Hepatocyte (in vitro differentiated cells): ENCODE results near the gene ATP13A2. TPM values are rescaled to one million over a fixed set of nuclear protein-coding genes. Genes with fewer than 3 reads are reported as not detected.
A peak's percentile ranks its signal among the peaks of the same experiment; 100 is the strongest.

Source experiments
- DNase-seq: peaks from one replicate; pipeline ENCODE4 v3.0.0-alpha.2; 2016; ENCODE audit warnings: low spot score
- H2AFZ ChIP-seq: fragments of 200-600 bp; sonication (generic); 2 replicates; pipeline ENCODE4 v1.6.0; 2016; ENCODE audit warnings: antibody characterized with exemption, mild to moderate bottlenecking
- H3K27ac ChIP-seq: fragments of 200-600 bp; sonication (generic); 2 replicates; pipeline ENCODE4 v1.5.1; 2016; ENCODE audit warnings: mild to moderate bottlenecking
- H3K27me3 ChIP-seq: fragments of 200-600 bp; sonication (generic); 2 replicates; pipeline ENCODE4 v1.6.1; 2016
- H3K36me3 ChIP-seq: fragments of 200-600 bp; sonication (generic); replicated peaks from 2 replicates; pipeline ENCODE4 v1.5.1; 2016; ENCODE audit warnings: low read depth; ENCODE audit not compliant: insufficient read depth
- H3K4me1 ChIP-seq: fragments of 200-600 bp; sonication (generic); 2 replicates; pipeline ENCODE4 v1.5.1; 2016; ENCODE audit warnings: mild to moderate bottlenecking, moderate library complexity; ENCODE audit not compliant: insufficient read depth
- H3K4me2 ChIP-seq: fragments of 200-600 bp; sonication (generic); 2 replicates; pipeline ENCODE4 v1.6.0; 2016
- H3K4me3 ChIP-seq: fragments of 200-600 bp; sonication (generic); 2 replicates; pipeline ENCODE4 v1.5.1; 2016; ENCODE audit warnings: mild to moderate bottlenecking
- H3K79me2 ChIP-seq: fragments of 200-600 bp; sonication (generic); 2 replicates; pipeline ENCODE4 v1.6.0; 2017; ENCODE audit warnings: mild to moderate bottlenecking
- H3K9me2 ChIP-seq: fragments of 200-600 bp; sonication (generic); replicated peaks from 2 replicates; pipeline ENCODE4 v1.6.0; 2017; ENCODE audit warnings: mild to moderate bottlenecking; ENCODE audit not compliant: insufficient read depth
- H3K9me3 ChIP-seq: fragments of 200-600 bp; sonication (generic); 2 replicates; pipeline ENCODE4 v1.5.1; 2016; ENCODE audit warnings: low read depth, mild to moderate bottlenecking
- H4K20me1 ChIP-seq: fragments of 200-600 bp; sonication (generic); 2 replicates; pipeline ENCODE4 v1.6.0; 2016; ENCODE audit warnings: mild to moderate bottlenecking; ENCODE audit not compliant: insufficient read depth, poor library complexity, severe bottlenecking
- EZH2 ChIP-seq: fragments of 200-600 bp; sonication (generic); IDR thresholded peaks from 2 replicates; pipeline ENCODE4 v1.6.1; 2016; ENCODE audit warnings: antibody characterized with exemption, mild to moderate bottlenecking, borderline replicate concordance
- EZH2phosphoT487 ChIP-seq: fragments of 200-600 bp; sonication (generic); IDR thresholded peaks from one replicate; pipeline ENCODE4 v1.6.1; 2018; ENCODE audit warnings: antibody characterized with exemption, mild to moderate bottlenecking, low read depth, moderate library complexity; ENCODE audit not compliant: unreplicated experiment, severe bottlenecking
- WGBS: methylation state at CpG from one replicate; pipeline ENCODE4 v1.1.6; 2016; ENCODE audit warnings: low lambda C conversion rate; ENCODE audit errors: missing lambda C conversion rate; 5-methylcytosine and 5-hydroxymethylcytosine counted together
- polyA plus RNA-seq: library from polyadenylated mRNA; unstranded; fragments of >200 nt; fragmentation: Nextera tagmentation; extraction: Ambion mirVana; gene quantifications from 2 replicates; pipeline ENCODE4 v1.2.1, GENCODE V29; 2016
- total RNA-seq: library from RNA; depleted of rRNA; stranded (reverse); fragments of >200 nt; gene quantifications from 2 replicates; pipeline ENCODE4 v1.2.3, GENCODE V29; 2014
- TF ChIP-seq, protein P1 (sequence below): fragments of 200-600 bp; sonication (generic); IDR thresholded peaks from 2 replicates; pipeline ENCODE4 v1.5.1; 2016; ENCODE audit warnings: antibody characterized with exemption, mild to moderate bottlenecking; ENCODE audit not compliant: poor library complexity

ATP13A2 gene
- total and polyA plus RNA-seq, 2 experiments from 2014 or later: 30.0 to 52.3 TPM

DNA sequence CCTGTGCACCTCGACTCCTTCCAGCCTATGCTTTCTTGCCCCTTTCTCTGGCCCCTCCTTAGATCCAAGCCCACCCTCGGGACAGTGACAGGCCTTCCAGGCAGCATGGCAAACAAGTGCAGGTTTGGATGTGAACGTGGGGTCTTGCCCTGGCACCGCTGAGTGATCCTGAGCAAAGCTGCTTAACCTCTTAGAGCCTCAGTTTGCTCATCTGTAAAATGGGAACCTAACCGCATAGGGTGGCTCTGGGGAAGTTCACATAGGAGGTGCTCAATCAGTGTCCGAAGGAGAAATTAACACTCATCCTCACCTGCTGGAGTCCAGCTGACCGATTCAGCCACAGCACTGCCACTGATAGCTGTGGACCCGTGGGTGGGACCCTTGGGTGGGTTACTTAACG, 38.5 kb downstream of the ATP13A2 start:
- Histone ChIP-seq H4K20me1 (peaks cover 20% of the 10 kb centered on the region), H3K9me3 (no peaks in the 10 kb centered on the region), H3K27me3 (no peaks in the 10 kb centered on the region), H2AFZ (no peak overlapping the region), H3K9me2 (no peaks in the 10 kb centered on the region), H3K4me3 (no peak overlapping the region), H3K79me2 (peaks cover 24% of the 10 kb centered on the region), H3K4me1 (peaks cover 12% of the 10 kb centered on the region), H3K4me2 (no peak overlapping the region), H3K36me3 (no peaks in the 10 kb centered on the region), H3K27ac (peak overlapping the region; percentile 46)
- DNase-seq: no peak
- 88% methylated on average over 9 of the region's 9 CpGs for WGBS
- TF ChIP-seq EZH2phosphoT487 (no peak), EZH2 (no peak)
- TF ChIP-seq, protein P1, sequence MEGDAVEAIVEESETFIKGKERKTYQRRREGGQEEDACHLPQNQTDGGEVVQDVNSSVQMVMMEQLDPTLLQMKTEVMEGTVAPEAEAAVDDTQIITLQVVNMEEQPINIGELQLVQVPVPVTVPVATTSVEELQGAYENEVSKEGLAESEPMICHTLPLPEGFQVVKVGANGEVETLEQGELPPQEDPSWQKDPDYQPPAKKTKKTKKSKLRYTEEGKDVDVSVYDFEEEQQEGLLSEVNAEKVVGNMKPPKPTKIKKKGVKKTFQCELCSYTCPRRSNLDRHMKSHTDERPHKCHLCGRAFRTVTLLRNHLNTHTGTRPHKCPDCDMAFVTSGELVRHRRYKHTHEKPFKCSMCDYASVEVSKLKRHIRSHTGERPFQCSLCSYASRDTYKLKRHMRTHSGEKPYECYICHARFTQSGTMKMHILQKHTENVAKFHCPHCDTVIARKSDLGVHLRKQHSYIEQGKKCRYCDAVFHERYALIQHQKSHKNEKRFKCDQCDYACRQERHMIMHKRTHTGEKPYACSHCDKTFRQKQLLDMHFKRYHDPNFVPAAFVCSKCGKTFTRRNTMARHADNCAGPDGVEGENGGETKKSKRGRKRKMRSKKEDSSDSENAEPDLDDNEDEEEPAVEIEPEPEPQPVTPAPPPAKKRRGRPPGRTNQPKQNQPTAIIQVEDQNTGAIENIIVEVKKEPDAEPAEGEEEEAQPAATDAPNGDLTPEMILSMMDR: no peak

DNA sequence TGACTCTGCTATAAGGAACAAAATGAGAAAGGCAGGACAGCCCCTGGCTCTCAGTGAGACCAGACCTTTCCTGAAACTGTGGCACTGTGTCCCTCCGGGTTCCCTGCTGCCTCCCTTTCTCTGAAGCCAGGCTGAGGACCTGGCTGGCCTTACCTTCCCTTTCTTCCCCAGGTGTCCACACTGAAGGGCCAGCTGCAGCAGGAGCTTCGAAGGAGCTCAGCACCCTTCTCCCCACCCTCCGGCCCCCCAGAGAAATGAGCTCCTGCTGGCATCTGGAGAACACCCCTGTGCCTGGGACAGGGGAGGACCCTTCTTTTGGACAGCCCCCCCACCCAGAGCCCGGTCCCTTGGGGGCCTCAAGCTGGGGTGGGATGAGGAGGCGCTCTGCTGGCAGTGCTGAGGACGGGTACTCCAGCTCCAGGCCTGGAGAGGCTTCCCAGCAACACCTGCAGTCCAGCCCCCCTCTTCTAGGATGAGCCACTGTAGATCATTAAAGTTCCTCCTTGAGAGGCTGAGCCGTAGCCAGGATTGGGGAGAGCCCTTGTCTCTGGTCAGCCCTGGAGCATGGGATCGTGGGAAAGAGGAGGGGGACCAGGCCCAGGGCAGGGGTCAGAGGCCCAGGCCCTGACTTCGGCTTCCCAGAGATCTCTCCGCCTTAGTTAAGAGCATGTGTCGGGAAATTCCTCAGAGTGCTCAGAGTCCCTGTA, 39.4 kb downstream of the ATP13A2 start:
- Histone ChIP-seq H3K9me3 (no peaks in the 10 kb centered on the region), H3K9me2 (no peaks in the 10 kb centered on the region), H2AFZ (no peak overlapping the region), H3K4me2 (no peak overlapping the region), H3K79me2 (peaks cover 15% of the 10 kb centered on the region), H3K4me3 (no peak overlapping the region), H4K20me1 (peaks cover 11% of the 10 kb centered on the region), H3K27ac (peak overlapping the region; percentile 46), H3K4me1 (peaks cover 12% of the 10 kb centered on the region), H3K36me3 (no peaks in the 10 kb centered on the region), H3K27me3 (no peaks in the 10 kb centered on the region)
- DNase-seq: no peak
- TF ChIP-seq EZH2phosphoT487 (no peak), EZH2 (no peak)
- TF ChIP-seq, protein P1: no peak
- 73% methylated on average over 11 of the region's 11 CpGs for WGBS

DNA sequence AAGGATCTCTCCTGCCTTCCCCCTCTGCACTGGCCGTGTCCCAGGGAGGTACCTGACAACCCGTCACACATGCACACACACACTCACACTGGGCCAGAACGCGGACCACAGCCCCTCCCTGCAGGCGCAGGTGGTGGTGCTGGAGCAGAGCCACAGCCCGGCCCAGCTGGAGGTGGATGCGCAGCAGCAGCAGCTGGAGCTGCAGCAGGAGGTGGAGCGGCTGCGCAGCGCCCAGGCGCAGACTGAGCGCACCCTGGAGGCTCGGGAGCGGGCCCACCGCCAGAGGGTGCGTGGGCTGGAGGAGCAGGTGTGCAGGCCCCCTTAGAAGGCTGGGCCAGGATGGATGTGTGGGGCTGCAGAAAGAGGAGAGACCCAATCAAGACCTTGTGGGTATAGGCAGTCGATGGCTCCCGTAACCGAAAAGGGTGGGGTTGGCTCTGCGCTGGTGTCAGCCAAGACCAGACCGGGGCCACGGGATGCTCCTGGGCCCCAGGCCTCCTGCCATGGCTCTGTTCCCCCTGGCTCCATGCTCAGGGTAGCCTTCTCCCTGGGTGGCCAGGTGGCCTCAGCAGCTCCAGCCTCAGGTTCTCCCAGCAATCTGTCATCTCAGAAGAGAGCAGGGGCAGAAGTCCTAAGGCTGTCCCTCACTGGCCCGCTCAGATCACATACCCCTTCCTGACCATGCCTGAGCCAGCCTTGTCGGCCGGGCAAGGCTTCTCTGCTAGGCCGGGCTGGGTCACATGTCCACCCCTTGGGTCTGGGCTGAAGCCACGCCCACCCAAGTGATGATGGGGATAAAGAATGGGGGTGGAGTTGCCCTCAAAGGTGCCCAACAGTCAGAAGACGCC, 40.2 kb downstream of the ATP13A2 start:
- Histone ChIP-seq H3K27ac (peak overlapping the region; percentile 46), H3K4me1 (peaks cover 14% of the 10 kb centered on the region), H3K9me2 (no peaks in the 10 kb centered on the region), H3K9me3 (no peaks in the 10 kb centered on the region), H3K4me3 (no peak overlapping the region), H3K4me2 (no peak overlapping the region), H2AFZ (no peak overlapping the region), H3K36me3 (no peaks in the 10 kb centered on the region), H4K20me1 (peaks cover 7% of the 10 kb centered on the region), H3K27me3 (no peaks in the 10 kb centered on the region), H3K79me2 (peaks cover 7% of the 10 kb centered on the region)
- TF ChIP-seq EZH2: no peak
- TF ChIP-seq, protein P1: no peak
- no peak for TF ChIP-seq EZH2phosphoT487
- WGBS: 81% methylated on average over 28 of the region's 28 CpGs
- DNase-seq: peak; percentile 71
